Measurements from ENCODE around the gene TRIM31.

GRCh38 chr6:30127238-30128093 lies 14.6 kb upstream of the TRIM31 start:
- TF ChIP-seq CTCF (IDR thresholded peaks at IDR 0.05) (no peak), POLR2A (IDR thresholded peaks at IDR 0.05) (no peak)

Data from body of pancreas (tissue), 4 donors.